ENCODE results near the gene CACNB2. TPM values are rescaled to one million over a fixed set of nuclear protein-coding genes. Genes with fewer than 3 reads are reported as not detected.
"Not testable (repeated sequence)": the region's sequence is repeated elsewhere in the genome, so short reads cannot be mapped to it uniquely, and the experiment has no call there.

The CACNB2 gene
- total RNA-seq, 1 experiment from 2014 or later: not detected

GRCh38 chr10:18142151-18142550 is 1.9 kb downstream of the CACNB2 start:
- peak; percentile 62 for DNase-seq (ENCODE audit: low spot score)
- in situ Hi-C loops (cut with HindIII; ENCODE audit: low sequenced_read_pairs): no loop called here

GRCh38 chr10:18144396-18144795 is 4.2 kb downstream of the CACNB2 start:
- in situ Hi-C loops (cut with HindIII; ENCODE audit: low sequenced_read_pairs): no loop called here
- no peak for DNase-seq (ENCODE audit: low spot score)

GRCh38 chr10:18144928-18145327 is 4.7 kb downstream of the CACNB2 start:
- DNase-seq (ENCODE audit: low spot score): peak; percentile 11
- in situ Hi-C loops (cut with HindIII; ENCODE audit: low sequenced_read_pairs): no loop called here

- DNase-seq (ENCODE audit: low spot score): peak; percentile 17
- in situ Hi-C loops (cut with HindIII; ENCODE audit: low sequenced_read_pairs): no loop called here
Observed at GRCh38 chr10:18145652-18146051, 5.4 kb downstream of the CACNB2 start.

GRCh38 chr10:18149196-18149800 is 9.1 kb downstream of the CACNB2 start:
- no peak for DNase-seq (ENCODE audit: low spot score)
- in situ Hi-C loops (cut with HindIII; ENCODE audit: low sequenced_read_pairs): no loop called here

GRCh38 chr10:18151356-18151890 is 11.2 kb downstream of the CACNB2 start:
- in situ Hi-C loops (cut with HindIII; ENCODE audit: low sequenced_read_pairs): no loop called here
- DNase-seq (ENCODE audit: low spot score): no peak

DNA sequence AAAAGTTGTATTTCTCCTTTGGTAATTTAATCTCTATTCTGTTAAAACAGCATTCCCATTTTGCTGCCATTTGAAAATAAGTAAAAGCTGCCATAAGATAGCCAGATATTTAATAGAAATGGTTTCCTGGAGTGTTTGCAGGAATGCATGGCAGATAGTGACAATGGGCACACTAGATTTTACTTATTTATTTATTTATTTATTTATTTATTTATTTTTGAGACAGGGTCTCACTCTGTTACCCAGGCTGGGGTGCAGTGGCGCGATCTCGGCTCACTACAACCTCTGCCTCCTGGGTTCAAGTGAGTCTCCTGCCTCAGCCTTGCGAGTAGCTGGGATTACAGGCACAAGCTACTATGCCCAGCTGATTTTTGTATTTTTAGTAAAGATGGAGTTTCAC is 13.2 kb downstream of the CACNB2 start:
- DNase-seq (ENCODE audit: low spot score); in situ Hi-C loops (cut with HindIII; ENCODE audit: low sequenced_read_pairs): not testable (repeated sequence)

GRCh38 chr10:18155321-18155720 is 15.1 kb downstream of the CACNB2 start:
- DNase-seq (ENCODE audit: low spot score): no peak
- in situ Hi-C loops (cut with HindIII; ENCODE audit: low sequenced_read_pairs): no loop called here

GRCh38 chr10:18156797-18157196 is 16.6 kb downstream of the CACNB2 start:
- in situ Hi-C loops (cut with HindIII; ENCODE audit: low sequenced_read_pairs); DNase-seq (ENCODE audit: low spot score): not testable (repeated sequence)

DNA sequence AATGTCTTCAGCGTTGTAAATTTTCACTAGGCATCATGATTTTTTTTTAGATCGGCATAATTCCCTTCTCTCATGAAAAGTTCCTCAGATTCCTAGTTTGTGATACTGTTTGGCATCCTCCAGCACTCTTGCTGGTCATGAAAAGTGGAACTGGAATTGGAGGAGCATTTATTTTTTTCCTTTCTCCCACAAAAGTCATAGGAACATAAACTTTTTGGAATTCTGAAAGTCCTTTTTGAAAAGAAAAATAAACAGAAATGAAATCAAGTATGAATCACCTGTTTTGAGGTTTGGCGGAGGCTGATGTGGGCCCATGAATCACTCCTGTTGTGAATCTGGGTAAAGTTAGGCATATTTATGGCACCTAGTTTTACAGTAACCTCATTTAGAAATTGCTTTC is 17.7 kb downstream of the CACNB2 start:
- no peak for DNase-seq (ENCODE audit: low spot score)
- in situ Hi-C loops (cut with HindIII; ENCODE audit: low sequenced_read_pairs): no loop called here

DNA sequence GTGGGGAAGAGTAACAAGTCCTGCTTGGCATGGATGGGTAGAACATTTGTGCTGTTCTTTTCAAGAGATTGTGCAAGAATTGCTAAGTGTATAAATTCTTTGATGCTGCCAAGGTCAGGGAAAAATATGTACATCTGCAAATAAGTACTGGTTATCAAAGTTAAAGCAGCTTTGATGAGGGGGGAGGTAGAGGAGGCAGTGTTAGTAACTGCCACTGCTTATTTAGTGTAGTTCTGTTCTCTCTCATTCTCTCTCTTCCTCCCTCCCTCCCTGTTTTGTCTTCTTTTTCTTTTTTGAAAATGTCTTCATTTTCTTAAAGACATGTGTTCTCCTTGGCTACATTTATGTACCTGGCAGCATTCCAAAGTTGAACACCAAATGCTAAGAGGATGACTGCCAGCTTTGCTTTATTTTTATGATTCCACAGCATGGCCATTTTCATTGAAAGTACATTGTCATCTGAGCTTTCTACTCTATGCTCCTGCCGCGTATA is 18.6 kb downstream of the CACNB2 start:
- in situ Hi-C loops (cut with HindIII; ENCODE audit: low sequenced_read_pairs): no loop called here
- peak; percentile 71 for DNase-seq (ENCODE audit: low spot score)

- DNase-seq (ENCODE audit: low spot score): no peak
- in situ Hi-C loops (cut with HindIII; ENCODE audit: low sequenced_read_pairs): no loop called here
Observed at GRCh38 chr10:18159557-18159956, 19.3 kb downstream of the CACNB2 start.

GRCh38 chr10:18162021-18162627 is 21.9 kb downstream of the CACNB2 start:
- no peak for DNase-seq (ENCODE audit: low spot score)
- in situ Hi-C loops (cut with HindIII; ENCODE audit: low sequenced_read_pairs): no loop called here

DNA sequence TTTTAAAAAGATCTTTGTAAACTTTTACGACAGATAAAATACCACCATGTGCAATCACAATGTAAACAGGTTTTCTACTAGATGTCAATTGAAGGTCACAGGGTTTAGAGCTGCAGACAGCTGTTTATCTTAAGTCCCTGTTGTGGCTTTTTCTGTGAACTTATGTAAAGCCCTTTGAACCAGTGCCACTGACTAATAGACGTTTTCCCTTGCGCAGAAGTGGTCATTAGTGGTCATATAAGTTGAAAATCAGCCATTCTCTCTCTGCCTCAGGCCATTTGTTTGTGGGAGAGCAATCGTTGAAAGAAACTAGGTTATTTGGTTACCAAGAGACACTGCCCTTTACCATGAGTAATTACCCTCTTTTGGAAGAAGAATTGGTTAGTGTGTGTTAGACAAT is 23.9 kb downstream of the CACNB2 start:
- no peak for DNase-seq (ENCODE audit: low spot score)
- in situ Hi-C loops (cut with HindIII; ENCODE audit: low sequenced_read_pairs): no loop called here

DNA sequence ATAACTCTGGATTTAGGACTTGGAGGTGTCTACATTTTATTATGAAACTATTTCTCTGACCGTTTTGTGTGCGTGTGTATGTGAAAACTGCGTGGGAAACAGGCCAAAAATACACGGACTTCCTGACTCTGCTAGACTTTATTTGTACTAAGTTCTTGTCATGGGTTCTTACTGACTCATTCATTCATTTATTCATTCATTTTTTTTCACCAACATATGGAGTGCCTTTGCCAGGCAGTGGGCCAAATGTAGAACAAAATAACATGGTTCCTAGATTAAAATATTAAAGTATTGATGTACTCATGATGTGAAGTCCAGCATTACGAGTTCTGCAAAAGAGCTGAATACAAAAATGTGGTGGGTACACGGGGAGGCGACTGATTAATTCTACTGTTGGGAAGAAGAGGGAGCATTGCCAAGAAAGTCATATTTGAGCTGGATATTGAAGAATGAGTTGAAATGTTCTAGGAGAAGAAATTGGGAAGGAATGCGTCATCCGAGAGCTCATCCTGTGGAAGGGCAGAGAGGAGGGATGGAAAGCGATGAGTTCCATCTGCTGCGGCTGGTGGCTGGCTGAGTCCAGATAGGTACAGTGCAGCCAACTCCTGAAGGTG is 24.6 kb downstream of the CACNB2 start:
- DNase-seq (ENCODE audit: low spot score): peak; percentile 51
- in situ Hi-C loops (cut with HindIII; ENCODE audit: low sequenced_read_pairs): no loop called here

DNA sequence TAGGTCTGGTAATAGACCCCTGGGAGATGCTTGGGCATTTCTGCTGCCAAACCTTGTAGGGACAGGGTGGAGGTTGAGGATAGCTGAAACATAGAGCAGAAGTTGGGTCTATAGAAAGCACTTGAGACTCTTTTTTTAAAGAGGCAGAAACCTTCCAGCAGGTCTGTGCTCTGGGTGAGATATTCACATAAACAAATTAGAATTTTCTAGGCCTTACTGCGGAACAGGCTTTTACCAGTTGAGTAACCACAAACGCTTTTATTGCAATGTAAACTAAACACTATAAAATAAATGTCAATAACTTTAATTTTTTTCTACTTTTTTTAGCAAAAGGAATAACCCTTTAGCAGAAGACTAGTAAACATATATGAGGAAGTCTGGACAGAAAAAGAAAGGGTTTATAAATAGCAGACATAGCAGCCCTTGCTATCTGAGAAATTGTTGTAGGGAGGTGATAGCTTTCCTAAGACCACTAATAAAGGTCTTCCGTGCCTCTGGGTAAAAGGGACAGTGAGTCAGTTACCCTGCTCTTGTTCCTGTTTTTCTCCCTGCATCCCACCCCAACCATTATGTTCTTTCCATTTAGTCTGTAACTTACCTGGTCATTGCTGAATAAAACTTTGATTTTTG is 38.7 kb downstream of the CACNB2 start:
- in situ Hi-C loops (cut with HindIII; ENCODE audit: low sequenced_read_pairs): no loop called here

GRCh38 chr10:18179891-18180290 is 39.7 kb downstream of the CACNB2 start:
- in situ Hi-C loops (cut with HindIII; ENCODE audit: low sequenced_read_pairs): no loop called here

More for the DNA sequence above, 38.7 kb downstream of the CACNB2 start:
- no peak for DNase-seq (ENCODE audit: low spot score)

DNA sequence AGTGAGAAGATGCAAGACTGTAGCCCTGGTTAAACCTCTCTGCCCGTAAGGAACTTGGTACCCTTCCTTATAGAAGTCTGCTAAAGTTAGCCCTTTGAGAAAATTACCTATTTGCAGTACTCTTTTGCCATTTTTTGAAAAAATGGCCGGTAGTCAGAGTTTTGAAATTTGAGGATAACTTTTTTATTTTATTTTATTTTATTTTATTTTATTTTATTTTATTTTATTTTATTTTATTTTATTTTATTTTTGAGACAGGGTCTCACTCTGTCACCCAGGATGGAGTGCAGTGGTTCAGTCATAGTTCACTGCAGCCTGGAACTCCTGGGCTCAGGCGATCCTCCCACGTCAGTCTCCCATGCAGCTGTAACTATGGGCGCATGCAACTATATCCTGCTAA is 41.2 kb downstream of the CACNB2 start:
- in situ Hi-C loops (cut with HindIII; ENCODE audit: low sequenced_read_pairs); DNase-seq (ENCODE audit: low spot score): not testable (repeated sequence)

More at GRCh38 chr10:18179891-18180290, 39.7 kb downstream of the CACNB2 start:
- peak; percentile 89 for DNase-seq (ENCODE audit: low spot score)

- in situ Hi-C loops (cut with HindIII; ENCODE audit: low sequenced_read_pairs): no loop called here
- DNase-seq (ENCODE audit: low spot score): no peak
Observed at GRCh38 chr10:18185621-18186020, 45.4 kb downstream of the CACNB2 start.

DNA sequence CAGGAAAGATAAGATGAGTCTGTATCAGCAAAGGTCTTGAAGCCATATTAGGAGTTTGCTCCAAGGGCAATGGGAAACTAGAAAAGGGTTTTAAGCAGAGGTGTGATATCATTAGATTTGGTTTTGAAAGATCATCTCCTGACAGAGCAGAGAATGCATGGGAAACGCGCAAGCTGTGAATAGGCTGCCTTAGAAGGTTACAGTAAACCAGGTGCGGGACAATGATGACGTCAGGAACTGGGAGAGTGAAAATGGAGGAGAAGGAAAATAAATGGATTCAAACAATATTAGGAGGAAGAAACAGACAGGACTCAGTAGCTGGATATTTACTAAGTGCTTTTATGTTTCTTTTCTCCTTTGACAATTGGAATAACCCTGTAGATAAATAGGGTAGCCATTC is 50.6 kb downstream of the CACNB2 start:
- DNase-seq (ENCODE audit: low spot score): no peak
- in situ Hi-C loops (cut with HindIII; ENCODE audit: low sequenced_read_pairs): no loop called here

All from G401 (cell line).